ENCODE data around the gene LRIT1. TPM values are rescaled to one million over a fixed set of nuclear protein-coding genes. Genes with fewer than 3 reads are reported as not detected.

Gene LRIT1
- polyA plus RNA-seq, 1 of the 3 experiments (the other 2 are of a cell fraction), result not detected

DNA sequence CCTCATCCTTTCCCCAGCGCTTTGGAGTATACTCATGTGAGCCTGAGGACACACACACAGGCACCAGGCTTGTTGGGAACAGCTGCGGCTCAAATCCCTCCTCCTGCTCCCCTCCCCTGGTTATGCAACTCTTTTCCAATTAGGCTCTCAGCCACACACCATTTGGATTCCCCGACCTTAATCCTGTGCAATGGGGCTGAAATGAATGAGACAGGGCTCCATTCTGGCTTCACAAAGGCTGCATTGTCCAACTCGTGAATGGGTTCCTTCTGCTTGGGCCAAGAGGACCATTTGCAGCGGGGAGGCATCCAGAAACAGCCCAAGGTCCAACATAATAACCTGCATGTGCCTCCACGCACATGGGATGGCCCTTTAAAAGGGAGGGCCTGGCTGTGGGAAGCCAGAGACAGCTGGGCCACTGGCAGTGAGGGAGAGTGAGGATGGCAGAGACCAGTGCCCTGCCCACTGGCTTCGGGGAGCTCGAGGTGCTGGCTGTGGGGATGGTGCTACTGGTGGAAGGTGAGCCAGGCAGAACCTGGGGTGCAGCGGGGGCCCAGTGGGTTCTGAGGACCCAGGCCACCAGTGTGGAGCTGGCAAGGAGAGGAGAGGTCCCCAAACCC lies 3.4 kb upstream of the LRIT1 start, which contains the start of gene RGR:
TSS of gene RGR (plus strand) at position 403 of the 620 bp plus-strand sequence. CDS start at position 441, 38 bp downstream.
- DNase-seq, result no peak
- H3K9me2 ChIP-seq, result no peaks in the 10 kb centered on the region
- POLR2A ChIA-PET, result no interaction called here
- H3K9me3 ChIP-seq, result no peaks in the 10 kb centered on the region
- no peaks in the 10 kb centered on the region for H4K20me1 ChIP-seq (ENCODE audit: insufficient read depth)
- no peak within 1 kb of the TSS for H2AFZ ChIP-seq (ENCODE audit: low read depth)
- CTCF ChIA-PET, result interaction anchor here (1.9 kb wide), 1 partner anchor 19 kb away, joined by 6 read pairs; no protein-coding TSS in a partner anchor
- no peak within 1 kb of the TSS for H3K4me3 ChIP-seq (ENCODE audit: low read depth in 2 of 2, low read length in 1 of 2)
- H3K4me1 ChIP-seq (ENCODE audit: control insufficient read depth in 1 of 2, insufficient read depth in 2 of 2, low read depth in 1 of 2, low read length in 1 of 2), result no peaks in the 10 kb centered on the region
- H3K36me3 ChIP-seq (replicated peaks in 1 of 2; ENCODE audit: control insufficient read depth in 1 of 2, insufficient read depth in 2 of 2, low read length in 1 of 2), result no peaks in the 10 kb centered on the region
- TF ChIP-seq GATA2 (CRISPR knock-in tag; IDR thresholded peaks at IDR 0.05) (no peak), RCOR1 (IDR thresholded peaks at IDR 0.05; ENCODE audit: low read length) (no peak), RXRA (IDR thresholded peaks at IDR 0.05; ENCODE audit: borderline replicate concordance, low read depth) (no peak), GABPA (IDR thresholded peaks at IDR 0.05; ENCODE audit: low read depth) (no peak), FOXJ3 (CRISPR knock-in tag; IDR thresholded peaks at IDR 0.05) (no peak), EZH2phosphoT487 (IDR thresholded peaks at IDR 0.05; ENCODE audit: borderline replicate concordance, low read depth) (no peak), NRF1 (IDR thresholded peaks at IDR 0.05; ENCODE audit: low read depth, low read length) (no peak), JUND (IDR thresholded peaks at IDR 0.05) (no peak), FOXM1 (IDR thresholded peaks at IDR 0.05; ENCODE audit: low read depth) (no peak), SMC3 (IDR thresholded peaks at IDR 0.05; ENCODE audit: low read depth, low read length) (no peak), MXI1 (IDR thresholded peaks at IDR 0.05; ENCODE audit: low read depth, low read length) (no peak)
- TF ChIP-seq, protein P1, sequence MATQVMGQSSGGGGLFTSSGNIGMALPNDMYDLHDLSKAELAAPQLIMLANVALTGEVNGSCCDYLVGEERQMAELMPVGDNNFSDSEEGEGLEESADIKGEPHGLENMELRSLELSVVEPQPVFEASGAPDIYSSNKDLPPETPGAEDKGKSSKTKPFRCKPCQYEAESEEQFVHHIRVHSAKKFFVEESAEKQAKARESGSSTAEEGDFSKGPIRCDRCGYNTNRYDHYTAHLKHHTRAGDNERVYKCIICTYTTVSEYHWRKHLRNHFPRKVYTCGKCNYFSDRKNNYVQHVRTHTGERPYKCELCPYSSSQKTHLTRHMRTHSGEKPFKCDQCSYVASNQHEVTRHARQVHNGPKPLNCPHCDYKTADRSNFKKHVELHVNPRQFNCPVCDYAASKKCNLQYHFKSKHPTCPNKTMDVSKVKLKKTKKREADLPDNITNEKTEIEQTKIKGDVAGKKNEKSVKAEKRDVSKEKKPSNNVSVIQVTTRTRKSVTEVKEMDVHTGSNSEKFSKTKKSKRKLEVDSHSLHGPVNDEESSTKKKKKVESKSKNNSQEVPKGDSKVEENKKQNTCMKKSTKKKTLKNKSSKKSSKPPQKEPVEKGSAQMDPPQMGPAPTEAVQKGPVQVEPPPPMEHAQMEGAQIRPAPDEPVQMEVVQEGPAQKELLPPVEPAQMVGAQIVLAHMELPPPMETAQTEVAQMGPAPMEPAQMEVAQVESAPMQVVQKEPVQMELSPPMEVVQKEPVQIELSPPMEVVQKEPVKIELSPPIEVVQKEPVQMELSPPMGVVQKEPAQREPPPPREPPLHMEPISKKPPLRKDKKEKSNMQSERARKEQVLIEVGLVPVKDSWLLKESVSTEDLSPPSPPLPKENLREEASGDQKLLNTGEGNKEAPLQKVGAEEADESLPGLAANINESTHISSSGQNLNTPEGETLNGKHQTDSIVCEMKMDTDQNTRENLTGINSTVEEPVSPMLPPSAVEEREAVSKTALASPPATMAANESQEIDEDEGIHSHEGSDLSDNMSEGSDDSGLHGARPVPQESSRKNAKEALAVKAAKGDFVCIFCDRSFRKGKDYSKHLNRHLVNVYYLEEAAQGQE (IDR thresholded peaks at IDR 0.05; ENCODE audit: low read depth, low read length), result no peak
- TF ChIP-seq, protein P2, sequence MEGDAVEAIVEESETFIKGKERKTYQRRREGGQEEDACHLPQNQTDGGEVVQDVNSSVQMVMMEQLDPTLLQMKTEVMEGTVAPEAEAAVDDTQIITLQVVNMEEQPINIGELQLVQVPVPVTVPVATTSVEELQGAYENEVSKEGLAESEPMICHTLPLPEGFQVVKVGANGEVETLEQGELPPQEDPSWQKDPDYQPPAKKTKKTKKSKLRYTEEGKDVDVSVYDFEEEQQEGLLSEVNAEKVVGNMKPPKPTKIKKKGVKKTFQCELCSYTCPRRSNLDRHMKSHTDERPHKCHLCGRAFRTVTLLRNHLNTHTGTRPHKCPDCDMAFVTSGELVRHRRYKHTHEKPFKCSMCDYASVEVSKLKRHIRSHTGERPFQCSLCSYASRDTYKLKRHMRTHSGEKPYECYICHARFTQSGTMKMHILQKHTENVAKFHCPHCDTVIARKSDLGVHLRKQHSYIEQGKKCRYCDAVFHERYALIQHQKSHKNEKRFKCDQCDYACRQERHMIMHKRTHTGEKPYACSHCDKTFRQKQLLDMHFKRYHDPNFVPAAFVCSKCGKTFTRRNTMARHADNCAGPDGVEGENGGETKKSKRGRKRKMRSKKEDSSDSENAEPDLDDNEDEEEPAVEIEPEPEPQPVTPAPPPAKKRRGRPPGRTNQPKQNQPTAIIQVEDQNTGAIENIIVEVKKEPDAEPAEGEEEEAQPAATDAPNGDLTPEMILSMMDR (IDR thresholded peaks at IDR 0.05), result no peak
- no peak within 1 kb of the TSS for H3K4me2 ChIP-seq
- 27% methylated on average over 9 of the region's 9 CpGs for WGBS (ENCODE audit: low lambda C conversion rate)
- no peaks in the 10 kb centered on the region; the same call in 1 of the 2 replicates for H3K27me3 ChIP-seq (ENCODE audit: insufficient read depth)
- no peak within 1 kb of the TSS for H3K9ac ChIP-seq
- no peak within 1 kb of the TSS for H3K27ac ChIP-seq (ENCODE audit: low read depth in 2 of 2, low read length in 1 of 2)
- no peaks in the 10 kb centered on the region for H3F3A ChIP-seq (replicated peaks; ENCODE audit: insufficient read depth)
- no peaks in the 10 kb centered on the region for H3K79me2 ChIP-seq (ENCODE audit: insufficient read depth)
